PC-9 (cell line): ENCODE data around the gene STAB2.

ENCODE experiments used
- CTCF ChIP-seq: fragments of 200-600 bp; sonication (generic); conservative IDR thresholded peaks from 2 replicates; pipeline ENCODE4 v1.6.1; 2017; ENCODE audit warnings: mixed run types, antibody characterized with exemption, mild to moderate bottlenecking, moderate library complexity
- EZH2 ChIP-seq: fragments of 200-600 bp; sonication (generic); IDR thresholded peaks from 2 replicates; pipeline ENCODE4 v1.8.0; 2017; ENCODE audit warnings: antibody characterized with exemption, low read depth

DNA sequence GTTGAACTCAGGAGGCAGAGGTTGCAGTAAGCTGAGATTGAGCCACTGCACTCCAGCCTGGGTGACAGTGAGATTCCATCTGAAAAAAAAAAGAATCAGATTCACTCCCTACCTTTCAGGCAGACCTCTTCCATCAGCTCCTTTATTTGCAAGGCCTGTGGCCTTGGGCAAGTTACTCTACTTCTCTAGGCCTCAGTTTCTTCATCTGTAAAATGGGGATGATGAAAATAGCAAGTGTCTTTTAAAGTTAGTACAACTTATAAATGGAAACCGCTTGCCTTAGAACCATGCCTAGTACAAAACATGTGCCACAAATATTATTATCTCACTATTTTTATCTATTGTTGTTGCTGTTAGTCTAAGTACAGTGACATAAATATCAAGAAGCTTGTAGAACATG lies 84.3 kb downstream of the STAB2 start:
- TF ChIP-seq CTCF (no peak), EZH2 (no peak)
